Heart right ventricle (tissue), 16 donors: ENCODE data around the gene CALHM1. TPM values are rescaled to one million over a fixed set of nuclear protein-coding genes. Genes with fewer than 3 reads are reported as not detected.

Source experiments
- ATAC-seq, 8 donors: fragments of 200-7000 bp; cut with Tn5 transposase; one replicate each; pipeline ENCODE4 v1.9.1; 2020; ENCODE audit warnings: mild to moderate bottlenecking in 8 of 8, moderate library complexity in 8 of 8, moderate number of reproducible peaks in 1 of 8
- DNase-seq, 2 donors: peaks; one replicate each; pipeline ENCODE4 v3.0.0-alpha.2; 2020
- H3K27ac ChIP-seq, 10 donors: fragments of 200-600 bp; sonication (generic) in 2 of 10; one replicate each; pipeline versions ENCODE4 v1.5.0 to v1.8.0; 2020 to 2022; ENCODE audit warnings: mild to moderate bottlenecking in 3 of 10
- H3K27me3 ChIP-seq, 7 donors: fragments of 200-600 bp; one replicate each; pipeline ENCODE4 v1.8.0; 2021 to 2022; ENCODE audit warnings: mild to moderate bottlenecking in 2 of 7
- H3K36me3 ChIP-seq, 9 donors: fragments of 200-600 bp; sonication (generic) in 1 of 9; one replicate each; pipeline versions ENCODE4 v1.5.0 to v1.8.0; 2020 to 2022; ENCODE audit warnings: mild to moderate bottlenecking in 2 of 9
- H3K4me1 ChIP-seq, 9 donors: fragments of 200-600 bp; sonication (generic) in 1 of 9; one replicate each; pipeline versions ENCODE4 v1.5.0 to v1.8.0; 2020 to 2022; ENCODE audit warnings: mild to moderate bottlenecking in 4 of 9
- H3K4me3 ChIP-seq, 10 donors: fragments of 200-600 bp; sonication (generic) in 2 of 10; one replicate each; pipeline versions ENCODE4 v1.5.0 to v1.8.0; 2020 to 2022; ENCODE audit warnings: mild to moderate bottlenecking in 7 of 10, moderate library complexity in 2 of 10
- H3K9me3 ChIP-seq, 11 donors: fragments of 200-600 bp in 10 of 11; sonication (generic) in 2 of 11; one replicate each; pipeline versions ENCODE4 v1.5.0 to v1.8.0; 2013 to 2022; ENCODE audit warnings: mild to moderate bottlenecking in 2 of 11, control low read depth in 1 of 11, moderate library complexity in 1 of 11
- CTCF ChIP-seq, 9 donors: fragments of 200-600 bp; sonication (generic) in 2 of 9; IDR thresholded peaks; one replicate each; pipeline versions ENCODE4 v1.5.0 to v1.8.0; 2021 to 2022; ENCODE audit warnings: antibody characterized with exemption in 9 of 9, mild to moderate bottlenecking in 5 of 9, moderate library complexity in 1 of 9
- WGBS, 2 donors: extraction: QIAGEN DNeasy Blood & Tissue Kit; methylation state at CpG; one replicate each; pipeline ENCODE4 v1.1.7; 2013; ENCODE audit warnings: inconsistent platforms in 1 of 2; 5-methylcytosine and 5-hydroxymethylcytosine counted together
- intact Hi-C, 10 donors: fragments of 100-400 bp; cut with DNase I; formaldehyde crosslinking; loops; one replicate each; pipeline versions ENCODE4 v1.11.1 to v1.14.2; 2022
- polyA plus RNA-seq, 2 donors: library from polyadenylated mRNA; stranded (reverse); fragments of 200-250 nt; gene quantifications; one replicate each; pipeline ENCODE4 v1.2.3, GENCODE V29; 2013
- total RNA-seq, 10 donors: library from RNA; stranded (reverse); fragmentation: NEBNext Ultra II Directional in 3 of 10; extraction: Animal tissue kit (Norgen Biotek cat#: 25700) in 3 of 10; gene quantifications; one replicate each; pipeline versions ENCODE4 v1.2.1 to v1.2.4, GENCODE V29; 2021 to 2023
- donor health status: Arrhythmogenic right ventricular cardiomyopathy.
- donor health status: ischemic (EF 13 %, LVEDD 7.1; RV severe dilation, severe dysfunction).
- donor health status: healthy with polysubstance abuse.
- donor health status: DM: no; HTN: yes; CAD: no.
- donor health status: DM: no; HTN: no; CAD: no.
- donor health status: ischemic (EF 25% LVEDD 6.9; RV normal size, moderate dysfunction).
- donor health status: ischemic (EF 25% LVEDD 5.7; RV mildly dilated, moderate dysfunction).
- donor health status: healthy.
- donor health status: DM: yes; HTN: yes; CAD: no.
- donor health status: Ischemic cardiomyopathy.
- donor health status: ischemic (EF 35%, LVEDD 5.7; RV mildly dilated, moderate dysfunction).
- donor health status: nonischemic (EF 11% LVEDD 7.7; RV severe dilation, severe dysfunction).
- donor health status: DM: yes; HTN: yes; CAD: no.
- donor health status: PGD.
- donor health status: ischemic (EF 29% LVEDD 5.4; RV normal size, mild dysfunction).
- donor health status: nonischemic (EF 23%, LVEDD 6.1; RV moderate dilation, normal function).

Gene CALHM1
- total and polyA plus RNA-seq, 12 donors = not detected

DNA sequence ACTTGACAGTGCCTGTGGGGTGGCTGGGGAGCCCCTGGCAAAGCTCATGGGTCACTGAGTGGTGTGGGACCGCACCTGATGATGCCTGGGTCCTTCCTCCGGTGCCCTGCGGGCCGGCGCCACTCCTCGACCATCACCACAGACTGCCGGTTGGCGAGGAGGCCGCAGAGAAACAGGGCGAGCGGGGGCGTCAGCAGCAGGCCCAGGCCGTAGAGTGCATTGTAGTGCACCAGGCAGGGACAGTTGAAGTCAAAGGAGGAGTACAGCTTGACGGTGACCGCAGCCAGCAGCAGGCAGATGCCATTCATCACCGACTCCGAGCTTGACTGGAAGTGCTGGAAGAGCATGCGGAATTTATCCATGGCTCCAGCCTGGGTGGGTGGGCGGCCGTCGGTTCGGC lies 20.0 kb upstream of the CALHM1 start:
- no peak for ATAC-seq
- no peak overlapping the region for H3K27ac ChIP-seq
- H3K4me1 ChIP-seq = peaks cover 0 to 17% (median 3%) of the 10 kb centered on the region in 9 donors
- no peaks in the 10 kb centered on the region for H3K27me3 ChIP-seq
- H3K4me3 ChIP-seq = no peak overlapping the region
- no peaks in the 10 kb centered on the region for H3K36me3 ChIP-seq
- 88 to 89% methylated on average over 22 of the region's 22 CpGs for WGBS, 2 donors
- intact Hi-C loops = no loop called here
- H3K9me3 ChIP-seq = no peaks in the 10 kb centered on the region
- DNase-seq = no peak
- TF ChIP-seq CTCF (IDR thresholded peaks at IDR 0.05) = no peak

DNA sequence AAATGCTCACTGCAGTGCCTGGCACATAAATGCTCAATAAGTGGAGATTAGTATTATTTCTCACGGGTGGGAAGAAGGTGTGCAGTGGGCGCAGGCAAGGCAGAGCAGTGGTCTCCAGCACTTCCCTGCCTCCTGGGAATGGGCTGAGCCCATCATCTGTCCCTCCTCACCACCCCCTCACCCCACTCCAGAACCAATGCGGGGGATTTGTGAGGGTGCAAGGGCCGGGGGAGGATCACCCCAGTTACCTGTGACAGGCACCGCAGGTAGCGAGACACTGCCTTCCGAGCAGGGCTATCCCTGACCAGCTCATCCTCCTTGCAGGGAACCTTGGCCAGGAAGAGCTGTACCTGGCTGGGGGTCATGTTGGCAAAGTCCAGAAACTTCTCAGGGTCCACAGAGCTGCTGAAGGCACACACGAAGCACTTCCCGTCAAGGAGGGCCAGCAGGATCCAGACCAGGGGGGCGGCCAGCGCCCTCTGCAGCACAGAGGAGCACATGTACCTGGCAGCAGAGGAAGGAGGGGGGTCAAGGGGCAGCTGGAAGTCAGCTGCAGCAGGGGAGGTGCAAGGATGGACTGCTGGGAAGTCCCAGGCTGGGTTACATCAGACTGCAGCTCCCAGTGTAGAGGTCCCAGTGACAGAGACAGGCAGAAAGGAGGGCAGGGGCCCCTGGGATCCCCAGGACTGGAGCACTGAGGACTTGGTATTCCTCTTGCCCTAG lies 17.5 kb upstream of the CALHM1 start:
- TF ChIP-seq CTCF (IDR thresholded peaks at IDR 0.05) = no peak
- Histone ChIP-seq H3K9me3 (no peaks in the 10 kb centered on the region), H3K4me1 (peaks cover 0 to 24% (median 3%) of the 10 kb centered on the region in 9 donors), H3K27ac (no peak overlapping the region), H3K36me3 (no peaks in the 10 kb centered on the region), H3K4me3 (no peak overlapping the region), H3K27me3 (no peaks in the 10 kb centered on the region)
- ATAC-seq = peak in 1 of 8 donors; percentile 40
- DNase-seq = no peak
- intact Hi-C loops = no loop called here
- WGBS, 2 donors = 74 to 76% methylated on average over 11 of the region's 11 CpGs

- intact Hi-C loops = no loop called here
- H3K4me1 ChIP-seq = peaks cover 0 to 26% (median under 1%) of the 10 kb centered on the region in 9 donors
- no peaks in the 10 kb centered on the region for H3K36me3 ChIP-seq
- TF ChIP-seq CTCF (IDR thresholded peaks at IDR 0.05) = no peak
- WGBS, 2 donors = 86 to 87% methylated on average over 4 of the region's 4 CpGs
- no peaks in the 10 kb centered on the region for H3K9me3 ChIP-seq
- ATAC-seq = no peak
- no peaks in the 10 kb centered on the region for H3K27me3 ChIP-seq
- no peak for DNase-seq
- no peak overlapping the region for H3K4me3 ChIP-seq
- H3K27ac ChIP-seq = no peak overlapping the region
These were observed 16.7 kb upstream of the CALHM1 start for GRCh38 chr10:103475437-103475836.

GRCh38 chr10:103474077-103474476 lies 15.4 kb upstream of the CALHM1 start:
- intact Hi-C loops = no loop called here
- DNase-seq (no peak), ATAC-seq (no peak)
- H3K36me3 ChIP-seq = no peaks in the 10 kb centered on the region
- 89 to 94% methylated on average over 3 of the region's 3 CpGs for WGBS, 2 donors
- no peaks in the 10 kb centered on the region for H3K9me3 ChIP-seq
- no peak for TF ChIP-seq CTCF (IDR thresholded peaks at IDR 0.05)
- H3K4me1 ChIP-seq = peaks cover 0 to 35% (median 0%) of the 10 kb centered on the region in 9 donors
- no peak overlapping the region for H3K27ac ChIP-seq
- no peak overlapping the region for H3K4me3 ChIP-seq
- H3K27me3 ChIP-seq = no peaks in the 10 kb centered on the region
